CD14-positive monocyte (primary cell): ENCODE results near the gene SCNN1A. TPM values are rescaled to one million over a fixed set of nuclear protein-coding genes. Genes with fewer than 3 reads are reported as not detected.
A peak's percentile ranks its signal among the peaks of the same experiment; 100 is the strongest.

ENCODE experiments used
- DNase-seq, 3 donors: peaks; one replicate each; pipeline ENCODE4 v3.0.0-alpha.2; 2011 to 2022
- H2AFZ ChIP-seq: 2 replicates; pipeline ENCODE4 v1.6.0; 2012; ENCODE audit warnings: mild to moderate bottlenecking, low read depth, low read length, inconsistent platforms; ENCODE audit not compliant: insufficient read depth, poor library complexity, severe bottlenecking
- H3K27ac ChIP-seq, 2 donors: 1 replicate in 1 of 2; 2 replicates in 1 of 2; pipeline ENCODE4 v1.5.1; 2012 to 2013; ENCODE audit warnings: low read length in 2 of 2, control low read depth in 1 of 2, inconsistent platforms in 1 of 2, low read depth in 1 of 2, mild to moderate bottlenecking in 1 of 2
- H3K27me3 ChIP-seq, 2 donors: one replicate each; pipeline versions ENCODE4 v1.6.0 to v1.6.1; 2011 to 2013; ENCODE audit warnings: low read length in 2 of 2; ENCODE audit not compliant: control insufficient read depth in 2 of 2, insufficient read depth in 2 of 2
- H3K36me3 ChIP-seq, 2 donors: replicated peaks in 1 of 2; 1 replicate in 1 of 2; 2 replicates in 1 of 2; pipeline versions ENCODE4 v1.5.1 to v1.6.1; 2012 to 2013; ENCODE audit warnings: low read length in 2 of 2, control low read depth in 1 of 2, inconsistent platforms in 1 of 2, mild to moderate bottlenecking in 1 of 2; ENCODE audit not compliant: insufficient read depth in 2 of 2, control insufficient read depth in 1 of 2
- H3K4me1 ChIP-seq, 2 donors: 1 replicate in 1 of 2; 2 replicates in 1 of 2; pipeline versions ENCODE4 v1.5.1 to v1.6.1; 2012 to 2013; ENCODE audit warnings: low read length in 2 of 2, control low read depth in 1 of 2, inconsistent platforms in 1 of 2, mild to moderate bottlenecking in 1 of 2, moderate library complexity in 1 of 2; ENCODE audit not compliant: insufficient read depth in 2 of 2, control insufficient read depth in 1 of 2
- H3K4me2 ChIP-seq: replicated peaks from 2 replicates; pipeline ENCODE3; 2012; ENCODE audit warnings: low read length, moderate library complexity, mild to moderate bottlenecking; ENCODE audit not compliant: poor library complexity, severe bottlenecking; ENCODE audit errors: extremely low read depth
- H3K4me3 ChIP-seq, 3 experiments: fragments of 200-600 bp in 1 of 3; sonication (generic) in 1 of 3; replicated peaks in 1 of 3; 1 replicate in 2 of 3; 2 replicates in 1 of 3; pipeline ENCODE4 v1.5.1; 2011 to 2013; ENCODE audit warnings: low read length in 3 of 3, mild to moderate bottlenecking in 3 of 3, control low read depth in 2 of 3, low read depth in 2 of 3, inconsistent platforms in 1 of 3, moderate library complexity in 1 of 3
- H3K79me2 ChIP-seq: 2 replicates; pipeline ENCODE4 v1.6.0; 2012; ENCODE audit warnings: mild to moderate bottlenecking, control low read depth, inconsistent platforms, low read length, moderate library complexity; ENCODE audit not compliant: insufficient read depth
- H3K9ac ChIP-seq: 2 replicates; pipeline ENCODE4 v1.6.0; 2017; ENCODE audit warnings: low read length, mild to moderate bottlenecking; ENCODE audit not compliant: insufficient read depth, poor library complexity, severe bottlenecking
- H3K9me3 ChIP-seq, 2 donors: replicated peaks in 1 of 2; 1 replicate in 1 of 2; 2 replicates in 1 of 2; pipeline versions ENCODE4 v1.5.1 to v1.6.1; 2012 to 2013; ENCODE audit warnings: low read length in 2 of 2, control low read depth in 1 of 2; ENCODE audit not compliant: control insufficient read depth in 1 of 2, insufficient read depth in 1 of 2
- H4K20me1 ChIP-seq: 2 replicates; pipeline ENCODE4 v1.6.0; 2012; ENCODE audit warnings: mild to moderate bottlenecking, low read length, control low read depth, moderate library complexity; ENCODE audit not compliant: insufficient read depth
- H3K27ac Mint-ChIP-seq, 7 donors: one replicate each; pipeline ENCODE4 v1.8.0; 2020; ENCODE audit warnings: mild to moderate bottlenecking in 7 of 7, mixed read lengths in 7 of 7, moderate library complexity in 6 of 7, inconsistent platforms in 2 of 7
- H3K27me3 Mint-ChIP-seq, 3 donors: one replicate each; pipeline ENCODE4 v1.8.0; 2021 to 2022; ENCODE audit warnings: low read depth in 3 of 3, mild to moderate bottlenecking in 3 of 3, mixed read lengths in 3 of 3, moderate library complexity in 3 of 3, inconsistent platforms in 1 of 3
- H3K36me3 Mint-ChIP-seq, 2 donors: one replicate each; pipeline ENCODE4 v1.8.0; 2020; ENCODE audit warnings: mixed read lengths in 2 of 2, inconsistent platforms in 1 of 2, mild to moderate bottlenecking in 1 of 2
- H3K4me1 Mint-ChIP-seq: one replicate; pipeline ENCODE4 v1.8.0; 2020; ENCODE audit warnings: mild to moderate bottlenecking, mixed read lengths
- H3K4me3 Mint-ChIP-seq, 2 donors: one replicate each; pipeline ENCODE4 v1.8.0; 2020; ENCODE audit warnings: mild to moderate bottlenecking in 2 of 2, mixed read lengths in 2 of 2, moderate library complexity in 1 of 2
- H3K9me3 Mint-ChIP-seq, 7 donors: one replicate each; pipeline ENCODE4 v1.8.0; 2020 to 2022; ENCODE audit warnings: mixed read lengths in 7 of 7, mild to moderate bottlenecking in 6 of 7, moderate library complexity in 6 of 7, inconsistent platforms in 2 of 7
- WGBS: methylation state at CpG from one replicate; pipeline ENCODE4 v1.1.5; 2013; ENCODE audit warnings: missing lambda C conversion rate; ENCODE audit not compliant: insufficient coverage; 5-methylcytosine and 5-hydroxymethylcytosine counted together
- intact Hi-C, 2 donors: fragments of 100-400 bp; cut with micrococcal nuclease; formaldehyde crosslinking; loops; one replicate each; pipeline versions ENCODE4 v1.15.0 to v1.15.1; 2023
- polyA plus RNA-seq, 3 donors: library from polyadenylated mRNA; depleted of rRNA in 1 of 3; unstranded in 2 of 3; stranded (reverse) in 1 of 3; fragments of 300-500 nt in 2 of 3; fragments of >200 nt in 1 of 3; fragmentation: Illumina TruSeq in 2 of 3; gene quantifications; 1 replicate in 2 of 3; 2 replicates in 1 of 3; pipeline ENCODE4 v1.2.3, GENCODE V29; 2012 to 2021
- TF ChIP-seq, protein P1 (sequence below): fragments of 200-600 bp; IDR thresholded peaks from one replicate; pipeline ENCODE4 v1.8.0; 2022; ENCODE audit warnings: antibody characterized with exemption, mild to moderate bottlenecking

The SCNN1A gene
- polyA plus RNA-seq, 3 donors: 0.11 to 0.68 (median 0.63) TPM

DNA sequence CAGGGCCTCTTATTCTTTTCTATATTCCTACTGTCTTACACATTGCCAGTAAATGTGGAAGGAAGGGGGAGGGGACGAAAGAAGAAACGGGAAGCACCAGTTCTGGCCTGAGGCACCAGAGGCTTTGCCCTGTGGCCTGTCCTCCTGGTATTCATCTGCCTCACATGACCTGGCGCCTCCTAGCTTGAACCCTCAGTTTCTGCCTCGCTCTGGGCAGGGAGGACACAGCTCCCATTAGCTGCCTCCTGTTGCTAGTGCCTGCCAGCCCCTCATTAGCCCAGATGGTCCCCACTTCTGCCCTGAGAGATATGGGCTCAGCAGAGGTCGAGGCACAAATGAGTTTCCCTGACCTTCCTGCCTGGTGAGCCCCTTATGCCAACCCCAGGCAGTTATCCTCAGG, 67.8 kb downstream of the SCNN1A start:
- no peak overlapping the region for H3K9ac ChIP-seq
- WGBS: 26% methylated on average over 3 of the region's 5 CpGs

DNA sequence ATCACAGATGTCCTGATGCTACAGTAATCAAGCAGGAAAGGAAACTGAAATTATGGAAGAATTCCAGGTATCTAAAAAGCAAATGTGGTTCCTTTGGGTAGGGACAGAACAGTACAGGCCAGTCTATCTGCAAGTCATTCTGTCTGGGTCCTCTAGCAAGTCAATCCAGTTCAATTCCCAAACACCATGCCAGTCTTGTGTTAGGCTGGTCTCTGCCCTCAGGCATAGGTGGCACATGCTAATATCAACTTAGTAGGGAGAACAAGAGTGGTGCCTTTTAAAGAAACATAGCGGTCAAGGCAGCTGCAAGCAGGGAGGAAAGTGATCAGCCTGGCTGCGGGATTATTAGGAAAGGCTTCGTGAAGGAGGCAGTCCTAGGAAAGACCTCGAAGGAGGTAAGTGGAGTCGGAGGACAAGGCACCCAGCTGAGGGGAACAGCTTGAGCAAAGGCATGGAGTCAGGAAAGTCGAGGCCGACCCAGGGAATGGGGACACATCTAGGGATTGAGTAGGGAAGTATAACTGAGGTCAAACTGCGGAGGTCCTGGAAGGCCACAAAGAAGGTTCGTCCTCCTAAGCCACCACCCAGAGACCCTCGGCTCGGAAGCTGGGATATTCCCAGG, 68.7 kb downstream of the SCNN1A start:
- Mint-ChIP-seq H3K9me3 (peaks cover 0 to 4% (median 0%) of the 10 kb centered on the region in 7 donors), H3K4me3 (no peak overlapping the region), H3K36me3 (peaks cover 0 to 4% of the 10 kb centered on the region in 2 donors), H3K27ac (peak overlapping the region in 1 of 7 donors; percentile 53), H3K27me3 (peaks cover 11 to 32% (median 20%) of the 10 kb centered on the region in 3 donors), H3K4me1 (peaks cover 26% of the 10 kb centered on the region)
- 96% methylated on average over 9 of the region's 11 CpGs for WGBS
- no peaks in the 10 kb centered on the region for H3K79me2 ChIP-seq
- peaks cover 21 to 31% of the 10 kb centered on the region in 2 donors for H3K4me1 ChIP-seq
- no peaks in the 10 kb centered on the region for H3K9me3 ChIP-seq
- H3K4me2 ChIP-seq: peak overlapping the region; percentile 42
- no peak overlapping the region for H3K4me3 ChIP-seq
- no peak for DNase-seq
- peaks cover 3 to 14% of the 10 kb centered on the region in 2 donors for H3K27me3 ChIP-seq
- no peak overlapping the region for H2AFZ ChIP-seq
- H3K27ac ChIP-seq: no peak overlapping the region
- no peak overlapping the region for H3K9ac ChIP-seq
- intact Hi-C loops: no loop called here
- H3K36me3 ChIP-seq: no peaks in the 10 kb centered on the region
- H4K20me1 ChIP-seq: no peaks in the 10 kb centered on the region
- TF ChIP-seq, protein P1, sequence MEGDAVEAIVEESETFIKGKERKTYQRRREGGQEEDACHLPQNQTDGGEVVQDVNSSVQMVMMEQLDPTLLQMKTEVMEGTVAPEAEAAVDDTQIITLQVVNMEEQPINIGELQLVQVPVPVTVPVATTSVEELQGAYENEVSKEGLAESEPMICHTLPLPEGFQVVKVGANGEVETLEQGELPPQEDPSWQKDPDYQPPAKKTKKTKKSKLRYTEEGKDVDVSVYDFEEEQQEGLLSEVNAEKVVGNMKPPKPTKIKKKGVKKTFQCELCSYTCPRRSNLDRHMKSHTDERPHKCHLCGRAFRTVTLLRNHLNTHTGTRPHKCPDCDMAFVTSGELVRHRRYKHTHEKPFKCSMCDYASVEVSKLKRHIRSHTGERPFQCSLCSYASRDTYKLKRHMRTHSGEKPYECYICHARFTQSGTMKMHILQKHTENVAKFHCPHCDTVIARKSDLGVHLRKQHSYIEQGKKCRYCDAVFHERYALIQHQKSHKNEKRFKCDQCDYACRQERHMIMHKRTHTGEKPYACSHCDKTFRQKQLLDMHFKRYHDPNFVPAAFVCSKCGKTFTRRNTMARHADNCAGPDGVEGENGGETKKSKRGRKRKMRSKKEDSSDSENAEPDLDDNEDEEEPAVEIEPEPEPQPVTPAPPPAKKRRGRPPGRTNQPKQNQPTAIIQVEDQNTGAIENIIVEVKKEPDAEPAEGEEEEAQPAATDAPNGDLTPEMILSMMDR: no peak

More for the DNA sequence above, 67.8 kb downstream of the SCNN1A start:
- peak; percentile 47 to 71 (median 63) for DNase-seq
- Histone ChIP-seq H4K20me1 (no peaks in the 10 kb centered on the region), H3K4me2 (peak overlapping the region; percentile 42), H3K9me3 (no peaks in the 10 kb centered on the region), H3K4me1 (peaks cover 21 to 31% of the 10 kb centered on the region in 2 donors), H3K27me3 (peaks cover 3 to 14% of the 10 kb centered on the region in 2 donors), H3K79me2 (no peaks in the 10 kb centered on the region), H3K27ac (no peak overlapping the region), H2AFZ (no peak overlapping the region), H3K36me3 (no peaks in the 10 kb centered on the region), H3K4me3 (no peak overlapping the region)
- Mint-ChIP-seq H3K27ac (peak overlapping the region in 6 of 7 donors; percentile 3 to 83 (median 37)), H3K4me3 (peak overlapping the region in 1 of 2 donors; percentile 67), H3K9me3 (peaks cover 0 to 4% (median 0%) of the 10 kb centered on the region in 7 donors), H3K27me3 (peaks cover 13 to 39% (median 25%) of the 10 kb centered on the region in 3 donors), H3K4me1 (peaks cover 26% of the 10 kb centered on the region), H3K36me3 (peaks cover 0 to 4% of the 10 kb centered on the region in 2 donors)
- TF ChIP-seq, protein P1: no peak
- intact Hi-C loops: no loop called here
